DND-41 (cell line): ENCODE results near the gene ZNF880.
"Not testable (repeated sequence)": the region's sequence is repeated elsewhere in the genome, so short reads cannot be mapped to it uniquely, and the experiment has no call there.

ENCODE experiments used
- ATAC-seq: fragments of 200-7000 bp; cut with Tn5 transposase; 3 replicates; pipeline ENCODE4 v1.9.1; 2021; ENCODE audit warnings: low read depth; ENCODE audit not compliant: insufficient read depth
- DNase-seq: peaks from one replicate; pipeline ENCODE4 v3.0.0-alpha.2; 2020
- H2AFZ ChIP-seq: 2 replicates; pipeline ENCODE4 v1.6.0; 2012; ENCODE audit warnings: low read depth, low read length
- H3K27ac ChIP-seq: 2 replicates; pipeline ENCODE4 v1.5.1; 2012; ENCODE audit warnings: low read length, inconsistent platforms
- H3K27me3 ChIP-seq: fragments of 200-600 bp; sonication (generic); 2 replicates; pipeline ENCODE4 v1.6.0; 2012; ENCODE audit warnings: low read length, mild to moderate bottlenecking, inconsistent platforms; ENCODE audit not compliant: insufficient read depth, poor library complexity
- H3K36me3 ChIP-seq: 2 replicates; pipeline ENCODE4 v1.5.1; 2012; ENCODE audit warnings: low read length, inconsistent platforms; ENCODE audit not compliant: insufficient read depth
- H3K4me1 ChIP-seq: 2 replicates; pipeline ENCODE4 v1.5.1; 2012; ENCODE audit warnings: mild to moderate bottlenecking, low read length; ENCODE audit not compliant: insufficient read depth
- H3K4me2 ChIP-seq: 2 replicates; pipeline ENCODE4 v1.6.0; 2012; ENCODE audit warnings: mild to moderate bottlenecking, moderate library complexity, low read length, inconsistent platforms; ENCODE audit not compliant: insufficient read depth
- H3K4me3 ChIP-seq, 2 experiments: fragments of 200-600 bp in 1 of 2; shearing (Covaris generic) in 1 of 2; 2 replicates each; pipeline ENCODE4 v1.5.1; 2012 to 2016; ENCODE audit warnings: inconsistent platforms in 2 of 2, low read length in 2 of 2, mild to moderate bottlenecking in 2 of 2, low read depth in 1 of 2, moderate library complexity in 1 of 2
- H3K79me2 ChIP-seq: 2 replicates; pipeline ENCODE4 v1.6.0; 2012; ENCODE audit warnings: low read length, inconsistent platforms; ENCODE audit not compliant: insufficient read depth
- H3K9ac ChIP-seq: 2 replicates; pipeline ENCODE4 v1.6.0; 2012; ENCODE audit warnings: low read depth, mild to moderate bottlenecking, inconsistent platforms, low read length, moderate library complexity
- H3K9me3 ChIP-seq: 2 replicates; pipeline ENCODE4 v1.5.1; 2012; ENCODE audit warnings: low read length, moderate library complexity, mild to moderate bottlenecking, inconsistent platforms; ENCODE audit not compliant: insufficient read depth, severe bottlenecking
- H4K20me1 ChIP-seq: 2 replicates; pipeline ENCODE4 v1.6.0; 2012; ENCODE audit warnings: low read length; ENCODE audit not compliant: insufficient read depth
- EZH2 ChIP-seq: IDR thresholded peaks from 3 replicates; pipeline ENCODE4 v1.6.1; 2012; ENCODE audit warnings: borderline replicate concordance, low read depth, mild to moderate bottlenecking, moderate library complexity, low read length, inconsistent platforms; ENCODE audit not compliant: severe bottlenecking
- TF ChIP-seq, protein P1 (sequence below): IDR thresholded peaks from 2 replicates; pipeline ENCODE4 v1.5.1; 2012; ENCODE audit warnings: borderline replicate concordance, low read length, moderate library complexity, mild to moderate bottlenecking; ENCODE audit not compliant: poor library complexity, severe bottlenecking; ENCODE audit errors: extremely low read depth

The ZNF880 gene

DNA sequence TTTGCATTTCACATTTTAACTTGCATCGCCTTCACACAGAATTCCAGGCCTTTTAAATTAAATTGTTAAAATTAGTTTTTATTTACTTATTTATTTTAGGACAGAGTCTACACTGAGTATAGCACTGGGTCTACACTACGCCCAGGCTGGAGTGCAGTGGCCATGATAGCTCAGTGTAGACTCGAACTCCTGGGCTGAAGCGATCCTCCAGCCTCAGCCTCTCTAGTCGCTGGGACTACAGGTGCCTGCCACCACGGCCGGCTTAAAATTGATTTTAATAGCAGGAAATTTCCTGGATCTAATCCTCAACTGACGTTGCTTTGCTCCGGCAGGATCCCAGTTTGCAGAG, 34.0 kb upstream of the ZNF880 start:
- DNase-seq, result no peak
- Histone ChIP-seq H2AFZ (peak overlapping the region; percentile 95), H3K79me2 (peaks cover 25% of the 10 kb centered on the region), H3K9ac (peak overlapping the region; percentile 97), H3K9me3 (peaks cover 20% of the 10 kb centered on the region), H3K27me3 (no peaks in the 10 kb centered on the region), H3K4me1 (peaks cover 18% of the 10 kb centered on the region), H3K36me3 (peaks cover 12% of the 10 kb centered on the region), H3K4me2 (peak overlapping the region; percentile 84), H4K20me1 (no peaks in the 10 kb centered on the region), H3K4me3 (peak overlapping the region; percentile 88 to 95; a peak in 3 of 4 replicates), H3K27ac (peak overlapping the region; percentile 89)
- TF ChIP-seq EZH2, result no peak
- peak; percentile 66 for ATAC-seq

DNA sequence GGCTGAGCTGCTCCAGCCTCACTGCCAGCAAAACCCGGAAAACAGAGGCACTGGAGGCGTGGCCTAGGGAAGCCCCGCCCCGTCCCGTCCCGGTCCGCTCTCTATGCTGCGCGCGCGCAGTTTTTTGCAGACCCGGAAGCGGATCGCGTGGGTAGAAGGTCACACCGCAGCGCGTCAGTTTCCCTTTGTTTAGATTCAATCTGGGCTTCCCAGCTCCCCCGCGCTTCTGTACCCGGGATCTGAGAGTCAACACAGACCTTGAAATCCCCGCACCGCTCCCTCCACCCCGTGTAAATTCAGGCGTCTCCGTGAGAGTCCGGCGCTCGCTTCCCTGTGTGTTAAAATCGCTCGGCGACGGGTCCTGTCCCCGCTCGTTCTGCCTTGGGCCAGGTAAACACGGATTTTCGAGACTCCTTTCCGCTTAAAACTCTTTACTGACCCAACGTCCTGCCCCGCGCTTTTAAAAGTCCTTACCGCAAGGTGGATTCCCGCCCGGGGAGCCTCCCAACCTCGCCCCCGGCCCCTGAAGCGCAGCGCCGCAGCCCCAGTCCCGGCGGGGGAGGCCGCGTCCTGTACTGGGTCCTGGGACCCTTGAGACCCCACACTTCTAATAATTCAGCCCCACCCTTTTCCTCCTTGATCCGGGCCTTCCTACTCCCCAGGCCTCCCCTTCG, 33.5 kb upstream of the ZNF880 start, which contains the start of gene ZNF610:
ZNF610 (plus strand) TSS at position 127 of the 674 bp plus-strand sequence. CDS start 12,930 bp downstream, outside the sequence.
- H3K27me3 ChIP-seq, result no peaks in the 10 kb centered on the region
- H3K9ac ChIP-seq, result peak within 1 kb of the TSS; percentile 97
- peaks cover 18% of the 10 kb centered on the region for H3K4me1 ChIP-seq
- H4K20me1 ChIP-seq, result no peaks in the 10 kb centered on the region
- peak within 1 kb of the TSS; percentile 84 for H3K4me2 ChIP-seq
- H3K36me3 ChIP-seq, result peaks cover 12% of the 10 kb centered on the region
- peak within 1 kb of the TSS; percentile 88 to 95 for H3K4me3 ChIP-seq
- H2AFZ ChIP-seq, result peak within 1 kb of the TSS; percentile 95
- ATAC-seq, result peak; percentile 91
- DNase-seq, result peak; percentile 96
- TF ChIP-seq, protein P1, sequence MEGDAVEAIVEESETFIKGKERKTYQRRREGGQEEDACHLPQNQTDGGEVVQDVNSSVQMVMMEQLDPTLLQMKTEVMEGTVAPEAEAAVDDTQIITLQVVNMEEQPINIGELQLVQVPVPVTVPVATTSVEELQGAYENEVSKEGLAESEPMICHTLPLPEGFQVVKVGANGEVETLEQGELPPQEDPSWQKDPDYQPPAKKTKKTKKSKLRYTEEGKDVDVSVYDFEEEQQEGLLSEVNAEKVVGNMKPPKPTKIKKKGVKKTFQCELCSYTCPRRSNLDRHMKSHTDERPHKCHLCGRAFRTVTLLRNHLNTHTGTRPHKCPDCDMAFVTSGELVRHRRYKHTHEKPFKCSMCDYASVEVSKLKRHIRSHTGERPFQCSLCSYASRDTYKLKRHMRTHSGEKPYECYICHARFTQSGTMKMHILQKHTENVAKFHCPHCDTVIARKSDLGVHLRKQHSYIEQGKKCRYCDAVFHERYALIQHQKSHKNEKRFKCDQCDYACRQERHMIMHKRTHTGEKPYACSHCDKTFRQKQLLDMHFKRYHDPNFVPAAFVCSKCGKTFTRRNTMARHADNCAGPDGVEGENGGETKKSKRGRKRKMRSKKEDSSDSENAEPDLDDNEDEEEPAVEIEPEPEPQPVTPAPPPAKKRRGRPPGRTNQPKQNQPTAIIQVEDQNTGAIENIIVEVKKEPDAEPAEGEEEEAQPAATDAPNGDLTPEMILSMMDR, result no peak
- no peak for TF ChIP-seq EZH2
- peaks cover 15% of the 10 kb centered on the region for H3K9me3 ChIP-seq
- peak within 1 kb of the TSS; percentile 89 for H3K27ac ChIP-seq
- peaks cover 25% of the 10 kb centered on the region for H3K79me2 ChIP-seq

DNA sequence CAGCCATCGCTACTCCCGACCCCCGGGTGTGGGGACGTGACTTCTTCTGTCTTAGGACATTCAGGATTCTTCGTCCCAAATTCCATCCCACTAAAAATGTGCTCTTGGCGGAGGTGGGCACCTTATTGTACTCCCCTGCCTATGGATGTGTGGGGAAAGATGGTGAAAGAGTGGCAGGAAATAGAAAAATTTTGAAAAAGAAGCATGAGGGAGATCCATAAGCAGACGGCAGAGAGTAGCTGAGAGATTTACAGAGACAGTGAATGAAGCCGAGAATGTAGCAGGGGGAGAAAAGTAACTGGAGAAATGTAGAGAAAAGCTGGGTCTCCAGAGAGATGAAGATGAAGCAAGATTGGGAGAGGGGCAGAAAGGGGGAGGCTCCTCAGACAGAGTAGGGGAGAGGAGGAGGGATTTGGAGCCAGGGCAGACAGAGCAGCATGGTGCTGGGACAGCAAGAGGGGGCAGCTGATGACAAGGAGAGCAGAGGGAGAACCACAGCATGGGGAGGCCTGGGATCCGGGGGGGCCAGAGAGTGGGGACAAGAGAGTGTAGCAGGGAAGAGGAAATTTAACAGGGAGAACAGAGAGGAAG, 32.8 kb upstream of the ZNF880 start:
- H3K9ac ChIP-seq, result peak overlapping the region; percentile 97
- peak overlapping the region; percentile 88 to 95 for H3K4me3 ChIP-seq
- H3K4me1 ChIP-seq, result peaks cover 18% of the 10 kb centered on the region
- peak; percentile 51 for ATAC-seq
- no peaks in the 10 kb centered on the region for H4K20me1 ChIP-seq
- peaks cover 12% of the 10 kb centered on the region for H3K36me3 ChIP-seq
- H3K27ac ChIP-seq, result peak overlapping the region; percentile 89
- H3K4me2 ChIP-seq, result peak overlapping the region; percentile 84
- DNase-seq, result peak; percentile 54
- H2AFZ ChIP-seq, result peak overlapping the region; percentile 95
- H3K27me3 ChIP-seq, result no peaks in the 10 kb centered on the region
- H3K9me3 ChIP-seq, result peaks cover 9% of the 10 kb centered on the region
- TF ChIP-seq, protein P1, result peak; percentile 5
- TF ChIP-seq EZH2, result no peak
- H3K79me2 ChIP-seq, result peaks cover 25% of the 10 kb centered on the region

DNA sequence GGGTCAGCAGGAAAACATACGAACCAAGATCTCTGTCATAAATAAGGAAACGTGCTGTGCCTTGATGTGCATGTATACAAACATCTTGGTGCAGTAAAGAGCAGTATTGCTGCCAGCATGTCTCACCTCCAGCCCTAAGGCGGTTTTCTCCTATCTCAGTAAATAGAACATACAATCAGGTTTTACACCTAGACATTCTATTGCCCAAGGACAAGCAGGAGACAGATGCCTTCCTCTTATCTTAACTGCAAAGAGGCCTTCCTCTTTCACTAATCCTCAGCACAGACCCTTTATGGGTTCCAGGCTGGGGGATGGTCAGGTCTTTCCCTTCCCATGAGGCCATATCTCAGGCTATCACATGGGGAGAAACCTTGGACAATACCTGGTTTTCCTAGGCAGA, 30.7 kb upstream of the ZNF880 start:
- H3K4me3 ChIP-seq, H3K4me2 ChIP-seq, H3K9me3 ChIP-seq, DNase-seq, H4K20me1 ChIP-seq, H3K27me3 ChIP-seq, H2AFZ ChIP-seq, H3K27ac ChIP-seq, ATAC-seq, H3K9ac ChIP-seq: not testable (repeated sequence)
- H3K4me1 ChIP-seq, result peaks cover 18% of the 10 kb centered on the region
- peaks cover 25% of the 10 kb centered on the region for H3K79me2 ChIP-seq
- H3K36me3 ChIP-seq, result peaks cover 12% of the 10 kb centered on the region
